PC-9 (cell line): ENCODE measurements around the gene DDX41. TPM values are rescaled to one million over a fixed set of nuclear protein-coding genes. Genes with fewer than 3 reads are reported as not detected.
"Not testable (repeated sequence)": the region's sequence is repeated elsewhere in the genome, so short reads cannot be mapped to it uniquely, and the experiment has no call there.

Source experiments
- BruUV-seq: library from RNA; stranded (reverse); fragments of 400-500 nt; replicated peaks from 2 replicates; lab custom pipeline; 2021; lab: Mats Ljungman, UMichigan
- CTCF ChIA-PET: fragments of 300-600 bp; sonication (Branson Sonifier 250); formaldehyde crosslinking; loops from one replicate; lab custom pipeline; 2022; ENCODE audit warnings: antibody characterized with exemption; lab: Charles Lee
- POLR2A ChIA-PET: fragments of 300-600 bp; sonication (Branson Sonifier 250); formaldehyde crosslinking; loops from one replicate; lab custom pipeline; 2022; ENCODE audit warnings: antibody characterized with exemption; ENCODE audit not compliant: unreplicated experiment; lab: Charles Lee
- DNase-seq, 2 experiments: peaks; one replicate each; pipeline versions ENCODE4 v3.0.0 to v3.0.0-alpha.2; 2015 to 2022; ENCODE audit warnings: mixed read lengths in 1 of 2
- H2AFZ ChIP-seq: fragments of 200-600 bp; sonication (generic); 2 replicates; pipeline ENCODE4 v1.8.1; 2017; ENCODE audit warnings: antibody characterized with exemption
- H3F3A ChIP-seq: fragments of 200-600 bp; sonication (generic); 2 replicates; pipeline ENCODE4 v1.8.1; 2017; ENCODE audit warnings: antibody characterized with exemption, mild to moderate bottlenecking, low read depth; ENCODE audit not compliant: insufficient read depth
- H3K27ac ChIP-seq: fragments of 200-600 bp; sonication (generic); 2 replicates; pipeline ENCODE4 v1.6.1; 2016; ENCODE audit warnings: mixed run types
- H3K27me3 ChIP-seq: fragments of 200-600 bp; sonication (generic); 2 replicates; pipeline ENCODE4 v1.6.1; 2016; ENCODE audit warnings: low read depth, mixed run types; ENCODE audit not compliant: insufficient read depth
- H3K36me3 ChIP-seq: fragments of 200-600 bp; sonication (generic); 2 replicates; pipeline ENCODE4 v1.6.1; 2016; ENCODE audit warnings: low read depth, mixed run types
- H3K4me1 ChIP-seq: fragments of 200-600 bp; sonication (generic); replicated peaks from 2 replicates; pipeline ENCODE4 v1.6.1; 2016; ENCODE audit warnings: mixed run types; ENCODE audit not compliant: insufficient read depth
- H3K4me2 ChIP-seq: fragments of 200-600 bp; sonication (generic); 2 replicates; pipeline ENCODE4 v1.6.1; 2017; ENCODE audit warnings: mixed run types
- H3K4me3 ChIP-seq: fragments of 200-600 bp; sonication (generic); 2 replicates; pipeline ENCODE4 v1.6.1; 2016; ENCODE audit warnings: mixed run types
- H3K79me2 ChIP-seq: fragments of 200-600 bp; sonication (generic); 2 replicates; pipeline ENCODE4 v1.6.1; 2017; ENCODE audit warnings: low read depth, mixed run types
- H3K9me2 ChIP-seq: fragments of 200-600 bp; sonication (generic); 2 replicates; pipeline ENCODE4 v1.8.1; 2017; ENCODE audit warnings: mild to moderate bottlenecking; ENCODE audit not compliant: insufficient read depth
- H3K9me3 ChIP-seq: fragments of 200-600 bp; sonication (generic); 2 replicates; pipeline ENCODE4 v1.8.1; 2016; ENCODE audit warnings: low read depth; ENCODE audit not compliant: insufficient read depth
- H4K20me1 ChIP-seq: fragments of 200-600 bp; sonication (generic); 2 replicates; pipeline ENCODE4 v1.8.1; 2017; ENCODE audit not compliant: insufficient read depth
- CTCF ChIP-seq: fragments of 200-600 bp; sonication (generic); conservative IDR thresholded peaks from 2 replicates; pipeline ENCODE4 v1.6.1; 2017; ENCODE audit warnings: mixed run types, antibody characterized with exemption, mild to moderate bottlenecking, moderate library complexity
- EZH2 ChIP-seq: fragments of 200-600 bp; sonication (generic); IDR thresholded peaks from 2 replicates; pipeline ENCODE4 v1.8.0; 2017; ENCODE audit warnings: antibody characterized with exemption, low read depth
- intact Hi-C: fragments of 100-400 bp; cut with micrococcal nuclease; formaldehyde crosslinking; loops from one replicate; pipeline ENCODE4 v1.10.0; 2022; ENCODE audit not compliant: unreplicated experiment
- total RNA-seq: library from RNA; stranded (reverse); gene quantifications from 2 replicates; pipeline ENCODE4 v1.2.3, GENCODE V29; 2021

The DDX41 gene
- total RNA-seq, 1 experiment from 2014 or later: 93.1 TPM

- CTCF ChIA-PET: no interaction called here
- peaks cover under 1% of the 10 kb centered on the region; the same call in 1 of the 2 replicates for H3K79me2 ChIP-seq
These were observed 29.6 kb downstream of the DDX41 start for GRCh38 chr5:177487144-177487543.

GRCh38 chr5:177486256-177486655 is 30.5 kb downstream of the DDX41 start:
- no peak overlapping the region for H2AFZ ChIP-seq
- ChIA-PET POLR2A (interaction anchor here (0.6 kb wide), 1 partner anchor 9 kb away, joined by 4 read pairs; no protein-coding TSS in a partner anchor), CTCF (no interaction called here)
- H3K79me2 ChIP-seq: no peaks in the 10 kb centered on the region
- H4K20me1 ChIP-seq: no peaks in the 10 kb centered on the region
- intact Hi-C loops: no loop called here
- no peaks in the 10 kb centered on the region for H3K27me3 ChIP-seq
- H3K9me3 ChIP-seq: no peaks in the 10 kb centered on the region
- no peaks in the 10 kb centered on the region for H3K4me1 ChIP-seq
- H3K27ac ChIP-seq: no peak overlapping the region
- no peak for TF ChIP-seq EZH2
- TF ChIP-seq CTCF: no peak
- DNase-seq: no peak
- no peaks in the 10 kb centered on the region for H3K9me2 ChIP-seq
- H3K36me3 ChIP-seq: peaks cover 4% of the 10 kb centered on the region; the same call in 1 of the 2 replicates
- H3K4me3 ChIP-seq: no peak overlapping the region
- BruUV-seq: no TSS peak
- peaks cover 19% of the 10 kb centered on the region; the same call in 1 of the 2 replicates for H3F3A ChIP-seq
- no peak overlapping the region for H3K4me2 ChIP-seq

More at GRCh38 chr5:177487144-177487543, 29.6 kb downstream of the DDX41 start:
- intact Hi-C loops: no loop called here
- no peak for DNase-seq
- TF ChIP-seq EZH2: no peak
- no peak for TF ChIP-seq CTCF
- Histone ChIP-seq H2AFZ (no peak overlapping the region), H3K4me3 (no peak overlapping the region), H3K27me3 (no peaks in the 10 kb centered on the region), H4K20me1 (no peaks in the 10 kb centered on the region), H3K9me2 (no peaks in the 10 kb centered on the region), H3F3A (peaks cover 16% of the 10 kb centered on the region; the same call in 1 of the 2 replicates), H3K36me3 (peaks cover 4% of the 10 kb centered on the region; the same call in 1 of the 2 replicates), H3K4me1 (no peaks in the 10 kb centered on the region), H3K4me2 (no peak overlapping the region), H3K27ac (no peak overlapping the region), H3K9me3 (no peaks in the 10 kb centered on the region)
- POLR2A ChIA-PET: interaction anchor here (0.6 kb wide), 1 partner anchor 8 kb away, joined by 4 read pairs; no protein-coding TSS in a partner anchor
- no TSS peak for BruUV-seq

GRCh38 chr5:177485753-177486152 is 31.0 kb downstream of the DDX41 start:
- H3K4me2 ChIP-seq, intact Hi-C loops, H3K9me2 ChIP-seq, H3K27me3 ChIP-seq, DNase-seq, POLR2A ChIA-PET, H3K36me3 ChIP-seq, H3K27ac ChIP-seq, H3K4me3 ChIP-seq, BruUV-seq, H3K9me3 ChIP-seq, H3K79me2 ChIP-seq, H3K4me1 ChIP-seq, H4K20me1 ChIP-seq, H2AFZ ChIP-seq: not testable (repeated sequence)
- CTCF ChIA-PET: interaction anchor here (0.6 kb wide), 1 partner anchor 13 kb away, joined by 3 read pairs; no protein-coding TSS in a partner anchor
- peaks cover 19% of the 10 kb centered on the region; the same call in 1 of the 2 replicates for H3F3A ChIP-seq
